IMR-90 (cell line): ENCODE measurements around the gene PRPH2.

Source experiments
- BHLHE40 ChIP-seq: fragments of 150-350 bp; IDR thresholded peaks from 2 replicates; pipeline ENCODE4 v1.6.1; 2016; ENCODE audit warnings: mild to moderate bottlenecking, low read depth, low read length
- CEBPB ChIP-seq: IDR thresholded peaks from 2 replicates; pipeline ENCODE4 v1.6.1; 2012; ENCODE audit warnings: low read depth, low read length, improper control_type of control experiment
- FOS ChIP-seq: fragments of 150-350 bp; IDR thresholded peaks from 2 replicates; pipeline ENCODE4 v1.6.1; 2016; ENCODE audit warnings: low read depth, low read length
- MAFK ChIP-seq: IDR thresholded peaks from 2 replicates; pipeline ENCODE4 v1.6.1; 2012; ENCODE audit warnings: low read depth, low read length, improper control_type of control experiment
- MXI1 ChIP-seq: IDR thresholded peaks from 2 replicates; pipeline ENCODE4 v1.6.1; 2012; ENCODE audit warnings: low read depth, mild to moderate bottlenecking, low read length, moderate library complexity, borderline replicate concordance
- POLR2A ChIP-seq: IDR thresholded peaks from 2 replicates; pipeline ENCODE4 v1.6.1; 2012; ENCODE audit warnings: mild to moderate bottlenecking, low read depth, low read length
- RAD21 ChIP-seq: IDR thresholded peaks from 2 replicates; pipeline ENCODE4 v1.6.1; 2012; ENCODE audit warnings: low read length, improper control_type of control experiment
- RCOR1 ChIP-seq: IDR thresholded peaks from 2 replicates; pipeline ENCODE4 v1.6.1; 2012; ENCODE audit warnings: mild to moderate bottlenecking, low read length, improper control_type of control experiment; ENCODE audit not compliant: insufficient replicate concordance
- RFX5 ChIP-seq: IDR thresholded peaks from 2 replicates; pipeline ENCODE4 v1.8.0; 2012; ENCODE audit warnings: low read depth, mild to moderate bottlenecking, low read length, moderate library complexity
- TF ChIP-seq, protein P1 (sequence below): conservative IDR thresholded peaks from 2 replicates; pipeline ENCODE4 v1.5.1; 2012; ENCODE audit warnings: mild to moderate bottlenecking, low read depth, low read length, improper control_type of control experiment

DNA sequence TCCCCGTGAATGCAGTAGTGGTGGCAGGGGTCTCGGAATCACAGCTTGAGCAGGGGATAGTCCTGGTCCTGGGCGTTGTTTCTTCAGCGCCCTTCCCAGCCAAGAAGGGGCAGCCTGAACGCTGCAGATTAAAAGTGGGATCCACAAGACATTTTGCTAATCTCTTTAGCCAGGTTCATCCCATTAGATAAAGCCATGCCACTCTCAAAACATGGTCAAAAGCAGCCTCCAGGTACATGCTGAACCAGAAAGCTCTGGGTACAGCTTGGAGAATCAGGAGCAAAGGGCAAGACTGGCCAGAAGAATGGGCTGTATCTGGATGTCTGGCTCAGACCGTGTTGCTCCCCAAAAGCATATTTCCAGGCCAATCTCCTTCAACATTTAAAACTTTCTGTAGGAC, at the start of gene PRPH2:
- TF ChIP-seq, protein P1, sequence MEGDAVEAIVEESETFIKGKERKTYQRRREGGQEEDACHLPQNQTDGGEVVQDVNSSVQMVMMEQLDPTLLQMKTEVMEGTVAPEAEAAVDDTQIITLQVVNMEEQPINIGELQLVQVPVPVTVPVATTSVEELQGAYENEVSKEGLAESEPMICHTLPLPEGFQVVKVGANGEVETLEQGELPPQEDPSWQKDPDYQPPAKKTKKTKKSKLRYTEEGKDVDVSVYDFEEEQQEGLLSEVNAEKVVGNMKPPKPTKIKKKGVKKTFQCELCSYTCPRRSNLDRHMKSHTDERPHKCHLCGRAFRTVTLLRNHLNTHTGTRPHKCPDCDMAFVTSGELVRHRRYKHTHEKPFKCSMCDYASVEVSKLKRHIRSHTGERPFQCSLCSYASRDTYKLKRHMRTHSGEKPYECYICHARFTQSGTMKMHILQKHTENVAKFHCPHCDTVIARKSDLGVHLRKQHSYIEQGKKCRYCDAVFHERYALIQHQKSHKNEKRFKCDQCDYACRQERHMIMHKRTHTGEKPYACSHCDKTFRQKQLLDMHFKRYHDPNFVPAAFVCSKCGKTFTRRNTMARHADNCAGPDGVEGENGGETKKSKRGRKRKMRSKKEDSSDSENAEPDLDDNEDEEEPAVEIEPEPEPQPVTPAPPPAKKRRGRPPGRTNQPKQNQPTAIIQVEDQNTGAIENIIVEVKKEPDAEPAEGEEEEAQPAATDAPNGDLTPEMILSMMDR = no peak
- TF ChIP-seq RAD21 (no peak), BHLHE40 (no peak), POLR2A (no peak), CEBPB (no peak), FOS (no peak), RFX5 (no peak), MXI1 (no peak), RCOR1 (no peak), MAFK (no peak)
